ENCODE results near the gene SEPTIN1.

- TF ChIP-seq, protein P1, sequence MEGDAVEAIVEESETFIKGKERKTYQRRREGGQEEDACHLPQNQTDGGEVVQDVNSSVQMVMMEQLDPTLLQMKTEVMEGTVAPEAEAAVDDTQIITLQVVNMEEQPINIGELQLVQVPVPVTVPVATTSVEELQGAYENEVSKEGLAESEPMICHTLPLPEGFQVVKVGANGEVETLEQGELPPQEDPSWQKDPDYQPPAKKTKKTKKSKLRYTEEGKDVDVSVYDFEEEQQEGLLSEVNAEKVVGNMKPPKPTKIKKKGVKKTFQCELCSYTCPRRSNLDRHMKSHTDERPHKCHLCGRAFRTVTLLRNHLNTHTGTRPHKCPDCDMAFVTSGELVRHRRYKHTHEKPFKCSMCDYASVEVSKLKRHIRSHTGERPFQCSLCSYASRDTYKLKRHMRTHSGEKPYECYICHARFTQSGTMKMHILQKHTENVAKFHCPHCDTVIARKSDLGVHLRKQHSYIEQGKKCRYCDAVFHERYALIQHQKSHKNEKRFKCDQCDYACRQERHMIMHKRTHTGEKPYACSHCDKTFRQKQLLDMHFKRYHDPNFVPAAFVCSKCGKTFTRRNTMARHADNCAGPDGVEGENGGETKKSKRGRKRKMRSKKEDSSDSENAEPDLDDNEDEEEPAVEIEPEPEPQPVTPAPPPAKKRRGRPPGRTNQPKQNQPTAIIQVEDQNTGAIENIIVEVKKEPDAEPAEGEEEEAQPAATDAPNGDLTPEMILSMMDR (conservative IDR thresholded peaks at IDR 0.05; ENCODE audit: low read length) = no peak
- TF ChIP-seq EZH2phosphoT487 (IDR thresholded peaks at IDR 0.05; ENCODE audit: borderline replicate concordance) = no peak
Observed at GRCh38 chr16:30374538-30374937, 7.8 kb downstream of the SEPTIN1 start, which contains the start of gene MYL11.
